ENCODE data around the gene PTTG1IP. TPM values are rescaled to one million over a fixed set of nuclear protein-coding genes. Genes with fewer than 3 reads are reported as not detected.

PTTG1IP gene
- total and polyA plus RNA-seq, 10 of the 15 experiments (the other 5 are each of a cell fraction or from before 2014, with no cell fraction given) = 2.4 to 56.4 (median 44.4) TPM

DNA sequence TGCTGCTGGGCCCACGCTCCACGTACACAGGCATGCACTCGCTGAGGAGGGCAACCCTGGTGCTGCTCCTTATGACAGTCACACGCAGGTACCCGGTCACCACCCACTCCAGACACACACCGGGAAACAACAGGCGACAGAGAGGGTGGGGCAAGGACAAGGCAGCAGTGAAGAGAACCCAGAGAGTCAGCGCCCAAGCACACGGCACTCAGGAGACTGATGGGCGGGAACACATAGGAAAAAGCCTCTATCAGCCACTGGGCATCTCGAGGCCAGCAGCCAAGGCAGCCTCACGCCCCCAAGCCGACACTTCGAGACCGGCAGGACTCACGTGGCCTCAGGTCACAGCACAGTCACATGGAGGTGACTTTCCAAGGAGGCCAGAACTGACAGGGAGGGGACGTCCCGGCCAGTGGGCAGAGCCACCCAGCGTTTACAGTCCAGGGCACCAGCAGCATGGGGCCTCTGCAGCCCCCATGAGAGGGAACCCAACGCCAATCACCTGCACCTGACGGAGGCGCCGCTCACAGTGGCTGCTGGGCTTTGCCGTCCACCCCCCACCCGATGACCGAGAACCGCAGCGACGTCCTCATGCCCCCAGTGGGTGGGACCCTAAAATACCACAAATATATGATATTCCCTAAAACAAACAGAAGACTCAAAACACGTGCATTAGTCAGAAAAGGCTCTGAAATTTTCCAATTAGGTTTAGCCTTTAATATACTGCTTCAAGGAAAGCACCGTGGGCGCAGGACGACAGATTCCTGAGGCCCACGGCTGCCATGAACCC, 19.7 kb downstream of the PTTG1IP start:
- Histone ChIP-seq H3K79me2 (ENCODE audit: control insufficient read depth, insufficient read depth, low read length) (no peaks in the 10 kb centered on the region), H3K9ac (ENCODE audit: control insufficient read depth, insufficient read depth, low read length) (no peak overlapping the region), H3K9me3 (replicated peaks; ENCODE audit: control insufficient read depth, insufficient read depth, low read length) (no peaks in the 10 kb centered on the region), H3K36me3 (ENCODE audit: control insufficient read depth in 2 of 2, insufficient read depth in 2 of 2, low read length in 1 of 2) (peaks cover 7 to 39% of the 10 kb centered on the region in 2 experiments; a peak in 3 of 4 replicates), H3K4me2 (ENCODE audit: control insufficient read depth, insufficient read depth) (no peak overlapping the region), H3K4me3 (no peak overlapping the region), H3K4me1 (ENCODE audit: control insufficient read depth, insufficient read depth, low read length) (no peaks in the 10 kb centered on the region), H2AFZ (ENCODE audit: control insufficient read depth, low read depth, low read length) (no peak overlapping the region), H4K20me1 (ENCODE audit: control insufficient read depth, insufficient read depth) (no peaks in the 10 kb centered on the region), H3K27me3 (replicated peaks in 1 of 2; ENCODE audit: control insufficient read depth in 2 of 2, insufficient read depth in 2 of 2, low read length in 1 of 2) (no peaks in the 10 kb centered on the region), H3K27ac (ENCODE audit: control insufficient read depth, insufficient read depth) (no peak overlapping the region)
- FAIRE-seq = no peak
- no peak for DNase-seq (ENCODE audit: low read depth, low spot score)
- in situ Hi-C loops (cut with MboI) (no loop called here), intact Hi-C loops (cut with micrococcal nuclease; ENCODE audit: unreplicated experiment) (no loop called here)
- ChIA-PET CTCF (no interaction called here), RAD21 (ENCODE audit: unreplicated experiment) (no interaction called here), POLR2A (no interaction called here), SMC1A (ENCODE audit: uncharacterized antibody, unreplicated experiment) (no interaction called here)
- TF ChIP-seq MXI1 (IDR thresholded peaks at IDR 0.05; ENCODE audit: low read depth, low read length) (no peak), STAT3 (IDR thresholded peaks at IDR 0.05; ENCODE audit: low read depth, low read length) (no peak), CHD2 (IDR thresholded peaks at IDR 0.05; ENCODE audit: borderline replicate concordance, low read depth, low read length) (no peak), TARDBP (IDR thresholded peaks at IDR 0.05; ENCODE audit: borderline replicate concordance) (no peak), YY1 (IDR thresholded peaks at IDR 0.05; ENCODE audit: low read depth, low read length) (no peak), ZNF384 (IDR thresholded peaks at IDR 0.05; ENCODE audit: borderline replicate concordance, low read depth, low read length) (no peak), MYB (IDR thresholded peaks at IDR 0.05; ENCODE audit: borderline replicate concordance, low read depth, low read length) (no peak), RCOR1 (conservative IDR thresholded peaks at IDR 0.05; ENCODE audit: low read depth, low read length) (no peak), ZBED1 (IDR thresholded peaks at IDR 0.05; ENCODE audit: borderline replicate concordance) (no peak), ZZZ3 (IDR thresholded peaks at IDR 0.05; ENCODE audit: control insufficient read depth, insufficient read length, low read depth) (no peak), ZNF274 (IDR thresholded peaks at IDR 0.05; ENCODE audit: insufficient read depth, insufficient read length) (no peak), CBX3 (IDR thresholded peaks at IDR 0.05; ENCODE audit: borderline replicate concordance, low read depth) (no peak)
- TF ChIP-seq, protein P1, sequence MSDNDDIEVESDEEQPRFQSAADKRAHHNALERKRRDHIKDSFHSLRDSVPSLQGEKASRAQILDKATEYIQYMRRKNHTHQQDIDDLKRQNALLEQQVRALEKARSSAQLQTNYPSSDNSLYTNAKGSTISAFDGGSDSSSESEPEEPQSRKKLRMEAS (IDR thresholded peaks at IDR 0.05; ENCODE audit: low read depth, low read length) = no peak
- TF ChIP-seq, protein P2, sequence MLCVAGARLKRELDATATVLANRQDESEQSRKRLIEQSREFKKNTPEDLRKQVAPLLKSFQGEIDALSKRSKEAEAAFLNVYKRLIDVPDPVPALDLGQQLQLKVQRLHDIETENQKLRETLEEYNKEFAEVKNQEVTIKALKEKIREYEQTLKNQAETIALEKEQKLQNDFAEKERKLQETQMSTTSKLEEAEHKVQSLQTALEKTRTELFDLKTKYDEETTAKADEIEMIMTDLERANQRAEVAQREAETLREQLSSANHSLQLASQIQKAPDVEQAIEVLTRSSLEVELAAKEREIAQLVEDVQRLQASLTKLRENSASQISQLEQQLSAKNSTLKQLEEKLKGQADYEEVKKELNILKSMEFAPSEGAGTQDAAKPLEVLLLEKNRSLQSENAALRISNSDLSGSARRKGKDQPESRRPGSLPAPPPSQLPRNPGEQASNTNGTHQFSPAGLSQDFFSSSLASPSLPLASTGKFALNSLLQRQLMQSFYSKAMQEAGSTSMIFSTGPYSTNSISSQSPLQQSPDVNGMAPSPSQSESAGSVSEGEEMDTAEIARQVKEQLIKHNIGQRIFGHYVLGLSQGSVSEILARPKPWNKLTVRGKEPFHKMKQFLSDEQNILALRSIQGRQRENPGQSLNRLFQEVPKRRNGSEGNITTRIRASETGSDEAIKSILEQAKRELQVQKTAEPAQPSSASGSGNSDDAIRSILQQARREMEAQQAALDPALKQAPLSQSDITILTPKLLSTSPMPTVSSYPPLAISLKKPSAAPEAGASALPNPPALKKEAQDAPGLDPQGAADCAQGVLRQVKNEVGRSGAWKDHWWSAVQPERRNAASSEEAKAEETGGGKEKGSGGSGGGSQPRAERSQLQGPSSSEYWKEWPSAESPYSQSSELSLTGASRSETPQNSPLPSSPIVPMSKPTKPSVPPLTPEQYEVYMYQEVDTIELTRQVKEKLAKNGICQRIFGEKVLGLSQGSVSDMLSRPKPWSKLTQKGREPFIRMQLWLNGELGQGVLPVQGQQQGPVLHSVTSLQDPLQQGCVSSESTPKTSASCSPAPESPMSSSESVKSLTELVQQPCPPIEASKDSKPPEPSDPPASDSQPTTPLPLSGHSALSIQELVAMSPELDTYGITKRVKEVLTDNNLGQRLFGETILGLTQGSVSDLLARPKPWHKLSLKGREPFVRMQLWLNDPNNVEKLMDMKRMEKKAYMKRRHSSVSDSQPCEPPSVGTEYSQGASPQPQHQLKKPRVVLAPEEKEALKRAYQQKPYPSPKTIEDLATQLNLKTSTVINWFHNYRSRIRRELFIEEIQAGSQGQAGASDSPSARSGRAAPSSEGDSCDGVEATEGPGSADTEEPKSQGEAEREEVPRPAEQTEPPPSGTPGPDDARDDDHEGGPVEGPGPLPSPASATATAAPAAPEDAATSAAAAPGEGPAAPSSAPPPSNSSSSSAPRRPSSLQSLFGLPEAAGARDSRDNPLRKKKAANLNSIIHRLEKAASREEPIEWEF (IDR thresholded peaks at IDR 0.05; ENCODE audit: insufficient replicate concordance, low read depth, low read length) = no peak
- no peak for ATAC-seq
- BruUV-seq (replicated peaks) = no TSS peak
- 96% methylated on average over 34 of the region's 34 CpGs for WGBS (ENCODE audit: insufficient coverage, insufficient replicate concordance, low lambda C conversion rate, missing lambda C conversion rate)
